GM12878 (cell line): ENCODE data around the gene ITGA4. TPM values are rescaled to one million over a fixed set of nuclear protein-coding genes. Genes with fewer than 3 reads are reported as not detected.

ENCODE experiments used
- ATAC-seq: fragments of 200-7000 bp; cut with Tn5 transposase; 3 replicates; pipeline ENCODE4 v1.9.1; 2020; ENCODE audit warnings: mild to moderate bottlenecking, moderate library complexity
- BruUV-seq: library from RNA; stranded (reverse); fragments of 400-500 nt; replicated peaks from 2 replicates; lab custom pipeline; 2021; lab: Mats Ljungman, UMichigan
- CTCF ChIA-PET: fragments of 300-600 bp; sonication (Branson Sonifier 250); formaldehyde crosslinking; extraction: SDS; loops from one replicate; lab custom pipeline; 2021; ENCODE audit warnings: inconsistent platforms; lab: Yijun Ruan, JAX
- POLR2A ChIA-PET: fragments of 350-600 bp; formaldehyde crosslinking; extraction: SDS; loops from one replicate; lab custom pipeline; 2021; ENCODE audit warnings: inconsistent platforms; lab: Charles Lee
- RAD21 ChIA-PET: fragments of 300-600 bp; sonication (Branson Sonifier 250); formaldehyde crosslinking; loops from one replicate; lab custom pipeline; 2023; ENCODE audit warnings: antibody characterized with exemption; ENCODE audit not compliant: unreplicated experiment; lab: Charles Lee
- SMC1A ChIA-PET: fragments of 300-600 bp; sonication (Branson Sonifier 250); formaldehyde crosslinking; loops from one replicate; lab custom pipeline; 2023; ENCODE audit not compliant: unreplicated experiment, uncharacterized antibody; lab: Charles Lee
- DNase-seq: peaks from one replicate; pipeline ENCODE4 v3.0.0-alpha.2; 2011; ENCODE audit warnings: low read depth, low spot score
- FAIRE-seq: peaks from 3 replicates; lab custom pipeline; 2011; peaks lifted over from hg19 to GRCh38; lab: Jason Lieb, UNC
- H2AFZ ChIP-seq: 2 replicates; pipeline ENCODE4 v1.6.0; 2011; ENCODE audit warnings: low read depth, low read length, control low read depth; ENCODE audit not compliant: control insufficient read depth
- H3K27ac ChIP-seq: 2 replicates; pipeline ENCODE4 v1.5.1; 2011; ENCODE audit warnings: control low read depth; ENCODE audit not compliant: control insufficient read depth, insufficient read depth
- H3K27me3 ChIP-seq, 2 experiments: replicated peaks in 1 of 2; 2 replicates each; pipeline versions ENCODE4 v1.6.0 to v1.6.1; 2011; ENCODE audit warnings: low read length in 1 of 2; ENCODE audit not compliant: control insufficient read depth in 2 of 2, insufficient read depth in 2 of 2
- H3K36me3 ChIP-seq, 2 experiments: 2 replicates each; pipeline ENCODE4 v1.5.1; 2011; ENCODE audit warnings: low read length in 1 of 2; ENCODE audit not compliant: control insufficient read depth in 2 of 2, insufficient read depth in 2 of 2
- H3K4me1 ChIP-seq: 2 replicates; pipeline ENCODE4 v1.6.1; 2011; ENCODE audit warnings: mild to moderate bottlenecking, low read length, moderate library complexity, mixed read lengths; ENCODE audit not compliant: control insufficient read depth, insufficient read depth
- H3K4me2 ChIP-seq: 2 replicates; pipeline ENCODE4 v1.6.0; 2011; ENCODE audit warnings: control low read depth; ENCODE audit not compliant: control insufficient read depth, insufficient read depth
- H3K4me3 ChIP-seq: fragments of 200-600 bp; sonication (generic); 2 replicates; pipeline ENCODE4 v1.5.1; 2016
- H3K79me2 ChIP-seq: 2 replicates; pipeline ENCODE4 v1.6.0; 2011; ENCODE audit warnings: low read length; ENCODE audit not compliant: control insufficient read depth, insufficient read depth
- H3K9ac ChIP-seq: 2 replicates; pipeline ENCODE4 v1.8.0; 2011; ENCODE audit warnings: low read length, control low read depth, mixed read lengths; ENCODE audit not compliant: control insufficient read depth, insufficient read depth
- H3K9me3 ChIP-seq: replicated peaks from 3 replicates; pipeline ENCODE4 v1.5.1; 2011; ENCODE audit warnings: mild to moderate bottlenecking, low read length; ENCODE audit not compliant: control insufficient read depth, insufficient read depth
- H4K20me1 ChIP-seq: 2 replicates; pipeline ENCODE4 v1.6.0; 2011; ENCODE audit not compliant: control insufficient read depth, insufficient read depth
- HSF1 ChIP-seq: fragments of 150-350 bp; IDR thresholded peaks from 2 replicates; pipeline ENCODE4 v1.6.1; 2014; ENCODE audit warnings: mild to moderate bottlenecking, low read depth, low read length
- SUZ12 ChIP-seq: fragments of 200-600 bp; sonication (generic); IDR thresholded peaks from one replicate; pipeline ENCODE4 v1.6.1; 2018; ENCODE audit warnings: antibody characterized with exemption, mild to moderate bottlenecking; ENCODE audit not compliant: unreplicated experiment
- USF2 ChIP-seq: IDR thresholded peaks from 2 replicates; pipeline ENCODE4 v1.6.1; 2011; ENCODE audit warnings: low read depth, low read length, improper control_type of control experiment, borderline replicate concordance
- ZBTB11 ChIP-seq: fragments of 450-650 bp; formaldehyde crosslinking; IDR thresholded peaks from 2 replicates; pipeline ENCODE4 v1.5.0; 2022; ENCODE audit warnings: mild to moderate bottlenecking, missing genetic modification characterization
- WGBS: methylation state at CpG from one replicate; pipeline ENCODE4 v1.1.6; 2016; ENCODE audit warnings: low lambda C conversion rate; ENCODE audit not compliant: insufficient replicate concordance, insufficient coverage; ENCODE audit errors: missing lambda C conversion rate; 5-methylcytosine and 5-hydroxymethylcytosine counted together
- in situ Hi-C: fragments of 300-500 bp; cut with MboI; formaldehyde crosslinking; loops from 9 replicates; pipeline ENCODE4 v1.14.3; 2018; ENCODE audit warnings: mixed read lengths
- intact Hi-C: fragments of 100-400 bp; cut with micrococcal nuclease; formaldehyde crosslinking; loops from one replicate; pipeline ENCODE4 v1.14.2; 2022; ENCODE audit not compliant: unreplicated experiment
- polyA plus RNA-seq, 11 experiments: library from polyadenylated mRNA; depleted of rRNA in 4 of 11; unstranded in 6 of 11; stranded (reverse) in 5 of 11; fragments of >200 nt; fragmentation: Nextera tagmentation in 4 of 11; fragmentation: Illumina TruSeq in 1 of 11; extraction: Ambion mirVana in 4 of 11; extraction: Trizol in 1 of 11; gene quantifications; 1 replicate in 1 of 11; 2 replicates in 10 of 11; pipeline versions ENCODE4 v1.2.1 to v1.2.3, GENCODE V29; 2011 to 2016; ENCODE audit warnings: inconsistent platforms in 2 of 11, missing spikeins in 2 of 11, low read depth in 1 of 11
- total RNA-seq, 4 experiments: library from RNA; depleted of rRNA in 3 of 4; stranded (reverse); fragments of >200 nt in 3 of 4; fragmentation: Illumina TruSeq in 1 of 4; extraction: Trizol in 1 of 4; gene quantifications; 2 replicates each; pipeline versions ENCODE4 v1.2.1 to v1.2.3, GENCODE V29; 2013 to 2021

ITGA4 gene
- total and polyA plus RNA-seq, 10 of the 15 experiments (the other 5 are each of a cell fraction or from before 2014, with no cell fraction given), result 12.4 to 87.9 (median 63.5) TPM

GRCh38 chr2:181484851-181485637 is 27.9 kb downstream of the ITGA4 start:
- no peaks in the 10 kb centered on the region for H3K27me3 ChIP-seq
- H3K9me3 ChIP-seq, result no peaks in the 10 kb centered on the region
- H3K4me3 ChIP-seq, result no peak overlapping the region
- H3K4me1 ChIP-seq, result no peaks in the 10 kb centered on the region
- DNase-seq, result no peak
- FAIRE-seq, result no peak
- in situ Hi-C loops, result no loop called here
- H3K9ac ChIP-seq, result no peak overlapping the region
- WGBS, result 79% methylated on average over 5 of the region's 5 CpGs
- no peak overlapping the region for H2AFZ ChIP-seq
- H4K20me1 ChIP-seq, result no peaks in the 10 kb centered on the region
- no peak overlapping the region for H3K4me2 ChIP-seq
- H3K79me2 ChIP-seq, result no peaks in the 10 kb centered on the region
- SMC1A ChIA-PET, result interaction anchor here (0.7 to 1.4 kb wide), 7 partner anchors 11 to 173 kb away, joined by 3 to 5 read pairs (median 3); no protein-coding TSS in a partner anchor
- intact Hi-C loops, result no loop called here
- H3K36me3 ChIP-seq, result peaks cover 0 to 24% of the 10 kb centered on the region in 2 experiments
- no peak for TF ChIP-seq ZBTB11 (CRISPR knock-in tag)
- no peak for TF ChIP-seq HSF1
- TF ChIP-seq USF2, result no peak
- TF ChIP-seq SUZ12, result no peak
- TF ChIP-seq, all 136 proteins: peak for 0
- no TSS peak for BruUV-seq
- ChIA-PET RAD21 (interaction anchor here (1.1 kb wide), 1 partner anchor 9 kb away, joined by 3 read pairs; no protein-coding TSS in a partner anchor), CTCF (interaction anchor here (1.1 to 1.6 kb wide), 7 partner anchors 14 to 380 kb away, joined by 3 to 7 read pairs (median 3); no protein-coding TSS in a partner anchor), POLR2A (interaction anchor here (1.1 kb wide), 1 partner anchor 11 kb away, joined by 3 read pairs; no protein-coding TSS in a partner anchor)
- H3K27ac ChIP-seq, result no peak overlapping the region
- no peak for ATAC-seq
